GM18520 (cell line): ENCODE data around the gene TRIM67.
"Not testable (repeated sequence)": the region's sequence is repeated elsewhere in the genome, so short reads cannot be mapped to it uniquely, and the experiment has no call there.

ENCODE experiments used
- ATAC-seq: cut with Tn5 transposase; IDR thresholded peaks from one replicate; pipeline ENCODE4 v1.9.1; 2021; ENCODE audit not compliant: unreplicated experiment

The TRIM67 gene

DNA sequence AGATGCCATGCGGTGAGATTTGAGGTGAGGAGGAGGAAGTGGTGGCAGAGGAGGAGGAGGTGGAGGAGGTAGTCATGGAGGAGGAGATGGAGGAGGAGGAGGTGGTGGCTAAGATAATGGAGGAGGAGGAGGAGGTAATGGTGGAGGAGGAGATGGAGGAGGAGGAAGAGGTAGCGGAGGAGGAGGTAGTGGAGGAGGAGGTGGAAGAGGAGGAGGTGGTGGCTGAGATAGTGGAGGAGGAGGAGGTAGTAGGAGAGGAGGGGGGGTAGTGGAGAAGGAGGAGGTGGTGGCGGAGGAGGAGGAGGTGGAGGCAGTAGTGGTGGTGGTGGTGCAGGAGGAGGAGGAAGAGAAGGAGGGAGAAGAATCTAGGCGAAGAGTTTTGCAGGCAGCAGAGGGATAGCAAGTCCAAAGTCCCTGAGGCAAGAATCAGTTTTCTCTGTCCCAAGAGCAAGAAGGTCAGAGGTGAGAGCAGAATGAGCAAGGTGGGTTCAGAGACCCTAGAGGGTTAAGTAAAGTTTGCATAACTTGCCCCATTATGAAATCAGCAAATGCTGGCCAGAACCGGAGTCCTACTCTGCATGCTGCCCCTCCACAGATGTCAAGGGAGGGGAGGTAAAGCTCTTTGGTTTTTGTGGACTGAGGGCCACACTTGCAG is 40.2 kb downstream of the TRIM67 start:
- no peak for ATAC-seq

DNA sequence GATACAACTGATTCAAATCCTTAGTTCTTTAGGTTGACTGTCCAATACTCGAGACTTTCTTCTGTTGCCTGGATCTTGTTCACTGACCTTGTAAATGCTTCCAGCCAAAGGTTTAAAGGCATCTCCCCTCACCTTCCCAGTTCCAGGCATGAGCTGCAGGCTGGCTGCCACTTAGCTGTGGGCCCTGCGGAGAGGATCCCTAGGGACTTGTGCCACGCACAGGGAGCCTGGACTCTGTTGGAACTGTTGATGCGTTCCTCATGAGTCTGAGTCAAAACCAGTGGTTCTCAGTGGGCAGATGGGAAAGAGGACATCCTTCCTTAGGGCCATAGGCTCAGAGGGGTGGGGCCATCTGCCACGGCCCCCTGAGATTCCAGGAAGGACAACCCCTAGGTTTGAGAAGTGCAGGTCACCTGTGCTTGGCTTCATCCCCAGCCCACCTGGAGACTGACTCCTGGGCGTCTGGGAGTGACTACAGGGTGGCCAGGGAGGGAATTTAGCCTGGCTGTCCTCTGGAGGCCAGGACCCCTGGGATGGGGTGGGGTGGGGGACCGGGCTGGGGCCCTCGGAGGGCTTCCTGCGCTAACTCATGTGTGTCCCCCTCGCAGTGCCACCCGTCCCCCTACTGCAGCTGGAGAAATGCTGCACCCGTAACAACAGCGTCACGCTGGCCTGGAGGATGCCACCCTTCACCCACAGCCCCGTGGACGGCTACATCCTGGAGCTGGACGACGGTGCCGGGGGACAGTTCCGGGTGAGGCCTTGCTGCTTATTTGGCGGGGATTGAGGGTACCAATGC is 41.6 kb downstream of the TRIM67 start:
- no peak for ATAC-seq

DNA sequence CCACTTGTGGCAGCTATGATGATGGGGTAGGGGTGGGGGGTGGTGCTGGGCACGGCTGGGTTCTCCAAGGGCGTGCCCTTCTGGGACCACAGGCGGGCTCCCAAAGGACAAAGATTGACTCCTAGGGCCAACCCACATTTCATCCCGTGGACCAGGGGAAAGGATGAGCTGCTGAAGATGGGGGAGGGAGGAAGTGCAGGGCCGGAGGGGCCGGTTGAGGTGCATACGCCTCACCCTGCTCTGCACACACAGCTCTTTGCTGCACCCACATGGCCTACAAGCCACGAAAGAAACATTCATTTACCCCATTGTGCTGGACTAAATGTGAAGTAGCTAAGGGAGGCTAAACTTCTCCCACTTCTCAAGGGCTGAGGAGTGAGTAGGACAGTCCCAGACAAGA is 45.0 kb downstream of the TRIM67 start:
- ATAC-seq, result no peak

DNA sequence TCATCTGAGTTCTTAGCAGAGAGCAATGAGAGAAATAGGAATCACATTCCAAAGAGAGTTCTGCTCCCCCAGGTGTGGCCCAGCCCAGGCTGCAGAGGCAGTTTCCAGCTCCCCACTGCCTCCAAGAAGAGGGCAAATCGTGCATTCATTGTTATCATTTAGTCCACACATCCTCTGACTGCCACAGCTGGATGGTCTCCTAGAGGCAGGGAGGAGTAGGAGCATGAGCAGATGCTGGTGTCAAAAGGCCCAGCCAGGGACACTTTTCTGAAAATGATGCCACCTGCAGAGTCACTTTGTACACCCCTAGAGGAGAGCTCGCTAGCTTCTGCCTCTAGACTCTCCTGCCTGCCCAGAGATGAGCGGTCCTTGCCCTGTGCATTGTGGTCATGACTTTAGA is 45.6 kb downstream of the TRIM67 start:
- no peak for ATAC-seq

GRCh38 chr1:231208980-231209379 is 47.1 kb downstream of the TRIM67 start:
- ATAC-seq, result no peak

- ATAC-seq, result no peak
Observed at GRCh38 chr1:231209531-231209930, 47.7 kb downstream of the TRIM67 start.

- no peak for ATAC-seq
Observed at GRCh38 chr1:231210126-231210525, 48.3 kb downstream of the TRIM67 start.

DNA sequence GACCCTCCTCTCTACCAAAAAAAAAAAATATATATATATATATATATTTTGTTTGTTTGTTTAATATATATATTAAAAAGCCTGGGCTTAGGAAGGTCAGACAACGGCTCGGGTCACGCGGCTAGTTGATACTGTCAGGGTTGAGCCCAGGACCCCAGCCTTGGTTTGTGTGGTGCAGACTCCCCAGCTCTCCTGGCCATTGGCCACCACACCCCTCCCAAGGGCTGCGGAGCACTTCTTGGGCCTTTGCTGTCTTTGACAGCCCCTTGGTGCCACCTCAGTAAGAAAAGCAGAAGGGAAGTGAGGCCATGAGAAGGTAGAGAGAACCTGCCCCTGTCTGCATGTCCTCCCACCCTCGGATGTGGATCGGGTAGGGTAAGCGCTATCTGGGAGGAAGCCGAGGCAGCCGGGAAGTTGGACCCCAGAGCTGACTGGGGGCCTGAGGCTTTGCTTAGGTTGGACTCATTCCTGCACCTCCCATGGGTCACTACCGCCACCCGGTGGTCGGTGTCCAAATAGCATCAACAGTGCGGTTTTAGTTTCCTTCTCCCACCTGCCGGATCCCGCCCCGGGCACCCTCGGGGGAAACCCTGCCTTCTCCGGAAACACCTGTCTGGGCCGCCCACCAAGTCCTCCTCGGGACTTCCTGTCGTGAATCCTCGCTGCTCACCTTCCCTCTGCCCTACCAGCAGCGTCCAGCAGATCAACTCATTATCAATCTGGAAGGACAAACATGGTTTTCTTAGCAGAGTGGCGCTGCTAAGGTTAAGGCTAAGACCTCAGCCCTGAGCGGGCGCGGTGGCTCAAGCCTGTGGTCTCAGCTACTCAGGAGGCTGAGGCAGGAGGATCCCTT is 49.4 kb downstream of the TRIM67 start:
- peak; percentile 91 for ATAC-seq

DNA sequence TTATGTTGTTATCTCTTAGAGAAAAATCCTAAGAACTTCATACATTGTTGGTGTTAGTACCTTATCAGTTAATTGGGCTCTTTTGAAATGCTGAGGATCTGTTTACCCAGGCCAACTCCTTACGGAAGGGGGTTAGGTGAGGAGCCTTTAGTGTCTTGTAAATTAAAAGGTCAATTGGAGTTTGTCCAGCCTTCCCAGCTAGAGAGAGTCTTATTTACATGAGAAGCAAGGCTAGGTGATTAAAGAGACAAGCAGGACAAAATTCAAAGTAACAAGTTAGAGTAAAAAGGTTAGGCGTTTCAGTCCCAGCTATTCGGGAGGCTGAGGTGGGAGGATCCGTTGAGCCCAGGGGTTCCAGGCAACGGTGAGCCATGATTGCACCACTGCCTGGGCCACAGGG is 50.4 kb downstream of the TRIM67 start:
- not testable (repeated sequence) for ATAC-seq

GRCh38 chr1:231213831-231214573 is 52.1 kb downstream of the TRIM67 start:
- ATAC-seq, result no peak

DNA sequence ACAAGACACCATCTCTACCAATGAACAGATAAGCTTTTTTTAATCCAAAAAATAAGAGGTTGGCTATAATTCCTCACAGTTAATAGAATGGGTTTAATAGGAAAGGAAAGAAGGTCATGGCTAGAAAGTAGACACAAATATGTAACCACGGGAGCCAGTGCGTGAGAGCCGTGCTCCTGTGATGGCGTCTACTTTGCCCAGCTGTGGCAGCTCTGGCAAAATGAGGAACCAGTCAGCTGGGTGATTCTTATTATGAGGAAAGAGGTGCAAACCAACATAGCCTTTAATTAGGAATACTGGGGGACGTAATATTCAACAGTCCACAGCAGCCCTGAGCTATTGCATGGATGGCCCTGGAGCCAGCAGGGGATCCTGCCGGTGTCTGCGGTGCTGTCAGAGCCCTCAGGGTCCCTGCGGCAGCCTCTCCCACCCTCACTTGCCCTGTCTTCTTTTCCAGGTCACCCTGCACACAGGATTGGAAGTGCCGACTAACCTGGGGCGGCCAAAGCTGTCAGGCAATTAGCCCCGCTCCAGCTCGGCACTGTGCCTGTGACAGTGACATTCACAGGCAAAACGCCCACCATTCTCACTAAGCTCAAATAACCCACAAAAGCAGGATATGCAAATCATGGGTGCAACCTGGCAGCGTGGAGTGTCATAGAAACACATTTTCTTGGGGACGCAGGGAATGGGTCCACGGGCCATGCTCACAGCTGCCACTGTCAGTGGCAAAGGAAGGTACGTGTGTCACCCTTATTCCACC is 53.2 kb downstream of the TRIM67 start:
- no peak for ATAC-seq

DNA sequence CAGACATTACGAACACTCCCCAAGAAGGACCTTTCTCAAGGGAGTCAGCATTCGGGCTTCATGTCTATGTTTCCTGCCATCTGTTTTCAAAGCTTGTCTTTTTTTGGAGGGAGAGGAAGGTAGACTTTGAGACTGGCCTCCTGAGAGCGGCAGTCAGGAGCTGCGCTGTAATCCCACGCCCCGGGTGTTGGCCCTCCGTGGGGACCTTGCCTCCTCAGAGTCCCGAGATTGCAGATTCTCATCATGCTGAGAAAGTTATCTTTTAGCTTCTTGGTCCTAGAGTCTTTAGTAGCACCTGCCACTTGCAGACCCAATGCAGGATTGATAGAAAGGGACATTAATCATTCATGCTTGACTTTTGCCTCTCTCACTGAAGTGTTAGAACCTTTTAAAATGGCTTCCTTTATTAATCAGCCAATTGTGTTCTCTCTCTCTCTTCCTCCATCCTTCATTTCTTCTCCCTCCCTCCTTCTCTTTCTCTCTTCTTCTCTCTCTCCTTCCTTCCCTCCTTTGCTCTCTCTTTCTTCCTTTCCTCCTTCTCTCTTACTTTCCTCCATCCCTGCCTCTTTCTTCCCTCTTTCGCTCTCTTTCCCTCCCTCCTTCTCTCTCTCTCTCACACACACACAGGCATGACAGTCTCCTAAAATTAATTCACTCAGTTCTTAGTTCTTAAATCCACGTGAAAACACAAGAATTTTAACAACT is 54.0 kb downstream of the TRIM67 start:
- no peak for ATAC-seq

- no peak for ATAC-seq
Observed at GRCh38 chr1:231216498-231216897, 54.6 kb downstream of the TRIM67 start.

DNA sequence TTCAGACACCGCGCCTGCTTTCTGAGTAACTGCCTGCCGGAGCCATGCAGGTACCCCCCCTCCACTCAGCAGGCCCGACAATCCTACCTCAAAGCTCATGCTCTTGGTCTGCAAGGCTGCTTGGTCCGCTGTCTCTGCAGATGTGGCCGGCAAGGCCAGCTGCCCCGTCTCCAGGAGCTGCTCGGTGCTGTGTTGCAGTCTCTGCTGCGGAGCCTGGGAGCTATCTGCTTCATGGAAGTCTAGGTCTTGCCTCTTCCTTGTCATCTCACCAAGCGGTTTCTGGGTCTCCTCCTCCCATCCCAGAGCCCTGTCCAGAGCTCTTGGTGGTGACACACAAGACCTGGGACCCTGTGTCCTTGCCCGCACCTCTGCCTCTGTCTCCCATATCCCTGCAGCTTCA is 55.2 kb downstream of the TRIM67 start:
- no peak for ATAC-seq

GRCh38 chr1:231218078-231218477 is 56.2 kb downstream of the TRIM67 start:
- ATAC-seq, result no peak

DNA sequence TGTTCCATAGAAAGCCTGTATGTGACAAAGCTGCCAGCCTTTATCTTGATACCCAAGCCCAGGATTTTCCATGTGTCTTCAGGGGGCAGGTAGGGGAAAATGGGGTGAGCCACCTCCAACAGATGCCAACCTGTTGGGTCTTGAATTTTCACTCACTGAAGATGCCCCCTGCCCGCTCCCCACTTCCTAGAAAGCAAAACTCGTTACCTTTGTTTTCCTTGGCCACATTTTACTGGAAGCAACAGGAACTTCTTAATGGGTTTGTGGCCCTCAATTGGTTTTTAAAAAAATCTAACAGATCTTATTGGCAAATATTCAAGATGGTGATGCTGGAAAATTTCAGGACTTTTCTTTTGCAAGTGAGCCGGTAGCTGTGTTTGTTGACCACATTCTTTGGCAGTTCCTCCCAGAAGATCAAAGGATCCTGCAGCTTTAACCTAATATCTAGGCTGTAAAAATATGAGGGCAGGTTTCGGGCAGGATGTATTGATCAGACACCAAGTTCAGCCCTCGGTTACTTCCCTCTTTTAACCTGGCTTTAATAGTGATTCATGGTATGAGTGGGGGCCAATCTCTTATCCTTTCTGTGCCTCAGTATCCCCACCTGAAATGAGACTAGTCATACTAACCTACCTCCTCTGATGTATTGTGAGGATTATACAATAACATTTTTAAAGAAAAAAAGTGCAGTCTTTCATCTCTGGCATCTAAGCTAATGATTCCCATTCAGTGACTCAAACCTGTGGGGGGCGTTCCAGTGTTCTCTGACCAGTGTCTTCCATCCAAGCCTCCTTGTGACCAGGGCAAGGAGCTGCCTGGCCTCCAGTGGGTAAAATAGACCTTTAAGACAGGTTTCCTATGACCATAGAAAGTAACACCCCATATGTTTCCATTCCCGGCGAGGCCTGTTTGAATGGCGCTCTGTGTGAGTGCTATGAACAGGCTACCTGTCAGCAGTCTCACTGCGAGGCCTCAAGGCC is 57.9 kb downstream of the TRIM67 start:
- ATAC-seq, result no peak

GRCh38 chr1:231220801-231221200 is 58.9 kb downstream of the TRIM67 start:
- ATAC-seq, result no peak

DNA sequence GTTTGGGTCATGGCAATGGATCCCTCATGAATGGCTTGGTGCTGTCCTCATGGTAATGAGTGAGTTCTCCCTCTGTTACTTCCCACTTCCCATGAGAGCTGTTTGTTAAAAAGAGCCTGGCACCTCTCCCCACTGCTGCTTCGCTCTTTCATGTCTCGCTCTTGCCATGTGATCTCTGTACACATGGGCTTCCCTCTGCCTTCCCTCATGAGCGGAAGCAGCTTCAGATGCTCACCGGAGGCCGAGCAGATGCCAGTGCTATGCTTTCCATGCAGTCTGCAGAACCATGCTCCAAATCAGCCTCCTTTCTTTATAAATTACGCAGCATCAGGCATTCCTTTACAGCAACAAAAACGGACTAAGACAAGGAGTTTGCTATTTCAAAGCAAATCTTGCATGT is 64.3 kb downstream of the TRIM67 start:
- no peak for ATAC-seq

DNA sequence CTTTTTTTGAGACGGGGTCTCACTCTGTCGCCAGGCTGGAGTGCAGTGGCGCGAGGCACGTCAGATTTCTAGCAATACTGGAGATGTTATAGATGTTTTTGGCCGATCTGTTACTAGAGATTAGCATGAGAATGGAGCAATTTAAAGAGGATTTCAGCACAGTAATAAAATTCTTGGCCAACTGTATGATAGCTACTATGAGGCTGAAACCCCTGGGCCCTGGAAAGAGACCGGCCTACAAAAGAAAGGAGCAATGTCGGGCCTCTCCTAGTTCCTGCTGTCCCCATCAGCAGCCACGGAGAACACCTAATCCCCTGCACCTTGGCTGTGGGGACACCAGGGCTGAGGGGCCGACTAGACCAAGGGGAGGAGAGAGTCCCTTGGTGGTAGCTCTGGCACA is 69.7 kb downstream of the TRIM67 start:
- ATAC-seq, result no peak
